Esophagus squamous epithelium (tissue), 4 donors: Measurements from ENCODE around the gene TM9SF2.

Experiments
- POLR2A ChIP-seq, 4 donors: fragments of 450-650 bp; IDR thresholded peaks; one replicate each; pipeline ENCODE4 v1.6.1; 2017; ENCODE audit warnings: antibody characterized with exemption in 4 of 4, mild to moderate bottlenecking in 4 of 4, moderate library complexity in 3 of 4
- TF ChIP-seq, protein P1 (sequence below), 6 experiments: fragments of 450-650 bp in 4 of 6; fragments of 200-600 bp in 2 of 6; sonication (generic) in 2 of 6; IDR thresholded peaks; one replicate each; pipeline ENCODE4 v1.5.1; 2016 to 2019; ENCODE audit warnings: antibody characterized with exemption in 6 of 6, mild to moderate bottlenecking in 4 of 6, moderate library complexity in 4 of 6

- TF ChIP-seq POLR2A (IDR thresholded peaks at IDR 0.05): no peak
- TF ChIP-seq, protein P1, sequence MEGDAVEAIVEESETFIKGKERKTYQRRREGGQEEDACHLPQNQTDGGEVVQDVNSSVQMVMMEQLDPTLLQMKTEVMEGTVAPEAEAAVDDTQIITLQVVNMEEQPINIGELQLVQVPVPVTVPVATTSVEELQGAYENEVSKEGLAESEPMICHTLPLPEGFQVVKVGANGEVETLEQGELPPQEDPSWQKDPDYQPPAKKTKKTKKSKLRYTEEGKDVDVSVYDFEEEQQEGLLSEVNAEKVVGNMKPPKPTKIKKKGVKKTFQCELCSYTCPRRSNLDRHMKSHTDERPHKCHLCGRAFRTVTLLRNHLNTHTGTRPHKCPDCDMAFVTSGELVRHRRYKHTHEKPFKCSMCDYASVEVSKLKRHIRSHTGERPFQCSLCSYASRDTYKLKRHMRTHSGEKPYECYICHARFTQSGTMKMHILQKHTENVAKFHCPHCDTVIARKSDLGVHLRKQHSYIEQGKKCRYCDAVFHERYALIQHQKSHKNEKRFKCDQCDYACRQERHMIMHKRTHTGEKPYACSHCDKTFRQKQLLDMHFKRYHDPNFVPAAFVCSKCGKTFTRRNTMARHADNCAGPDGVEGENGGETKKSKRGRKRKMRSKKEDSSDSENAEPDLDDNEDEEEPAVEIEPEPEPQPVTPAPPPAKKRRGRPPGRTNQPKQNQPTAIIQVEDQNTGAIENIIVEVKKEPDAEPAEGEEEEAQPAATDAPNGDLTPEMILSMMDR (IDR thresholded peaks at IDR 0.05): no peak
Measured at GRCh38 chr13:99481366-99481765, 19.9 kb upstream of the TM9SF2 start.
